Muscle layer of duodenum (tissue), 2 donors: ENCODE measurements around the gene DUSP22.

Experiments used
- H3K27ac ChIP-seq: one replicate; pipeline ENCODE4 v1.7.0; 2013; ENCODE audit warnings: mild to moderate bottlenecking, low read length
- H3K27me3 ChIP-seq: one replicate; pipeline ENCODE4 v1.7.0; 2013; ENCODE audit warnings: low read depth, mild to moderate bottlenecking, control low read depth, low read length
- H3K36me3 ChIP-seq, 2 donors: one replicate each; pipeline ENCODE4 v1.7.0; 2013; ENCODE audit warnings: low read length in 2 of 2, control low read depth in 1 of 2, mild to moderate bottlenecking in 1 of 2; ENCODE audit not compliant: insufficient read depth in 2 of 2, control insufficient read depth in 1 of 2
- H3K4me1 ChIP-seq, 2 donors: one replicate each; pipeline ENCODE4 v1.7.0; 2013; ENCODE audit warnings: low read length in 2 of 2, mild to moderate bottlenecking in 2 of 2, control low read depth in 1 of 2, moderate library complexity in 1 of 2; ENCODE audit not compliant: insufficient read depth in 2 of 2, control insufficient read depth in 1 of 2
- H3K4me3 ChIP-seq, 2 donors: one replicate each; pipeline ENCODE4 v1.7.0; 2013; ENCODE audit warnings: low read length in 2 of 2, low read depth in 1 of 2, mild to moderate bottlenecking in 1 of 2
- H3K9me3 ChIP-seq, 2 donors: one replicate each; pipeline ENCODE4 v1.7.0; 2013; ENCODE audit warnings: low read length in 2 of 2, control low read depth in 1 of 2, mild to moderate bottlenecking in 1 of 2; ENCODE audit not compliant: control insufficient read depth in 1 of 2
- donor health status: healthy.

The DUSP22 gene

GRCh38 chr6:328924-329323 is 36.6 kb downstream of the DUSP22 start:
- no peaks in the 10 kb centered on the region for H3K36me3 ChIP-seq
- no peak overlapping the region for H3K27ac ChIP-seq
- H3K4me3 ChIP-seq, result no peak overlapping the region
- H3K4me1 ChIP-seq, result peaks cover 13 to 25% of the 10 kb centered on the region in 2 donors
- H3K27me3 ChIP-seq, result no peaks in the 10 kb centered on the region
- H3K9me3 ChIP-seq, result no peaks in the 10 kb centered on the region

- Histone ChIP-seq H3K27ac (no peak overlapping the region), H3K36me3 (no peaks in the 10 kb centered on the region), H3K4me1 (peaks cover 13 to 19% of the 10 kb centered on the region in 2 donors), H3K9me3 (no peaks in the 10 kb centered on the region), H3K4me3 (no peak overlapping the region), H3K27me3 (no peaks in the 10 kb centered on the region)
Observed at GRCh38 chr6:329888-330691, 37.8 kb downstream of the DUSP22 start.

- H3K4me3 ChIP-seq, result no peak overlapping the region
- H3K4me1 ChIP-seq, result peaks cover 13 to 21% of the 10 kb centered on the region in 2 donors
- H3K36me3 ChIP-seq, result no peaks in the 10 kb centered on the region
- no peaks in the 10 kb centered on the region for H3K9me3 ChIP-seq
- H3K27ac ChIP-seq, result no peak overlapping the region
- no peaks in the 10 kb centered on the region for H3K27me3 ChIP-seq
Observed at GRCh38 chr6:330948-331347, 38.7 kb downstream of the DUSP22 start.

- Histone ChIP-seq H3K36me3 (no peaks in the 10 kb centered on the region), H3K27ac (no peak overlapping the region), H3K4me1 (peaks cover 13 to 26% of the 10 kb centered on the region in 2 donors), H3K4me3 (no peak overlapping the region), H3K9me3 (no peaks in the 10 kb centered on the region), H3K27me3 (no peaks in the 10 kb centered on the region)
Observed at GRCh38 chr6:331622-332521, 39.6 kb downstream of the DUSP22 start.

GRCh38 chr6:332671-333070 is 40.4 kb downstream of the DUSP22 start:
- H3K27ac ChIP-seq, result no peak overlapping the region

GRCh38 chr6:333379-334002 is 41.2 kb downstream of the DUSP22 start:
- H3K9me3 ChIP-seq, result no peaks in the 10 kb centered on the region
- no peak overlapping the region for H3K4me3 ChIP-seq
- H3K27ac ChIP-seq, result no peak overlapping the region
- H3K27me3 ChIP-seq, result no peaks in the 10 kb centered on the region
- peaks cover 10 to 12% of the 10 kb centered on the region in 2 donors for H3K4me1 ChIP-seq
- no peaks in the 10 kb centered on the region for H3K36me3 ChIP-seq

More at GRCh38 chr6:332671-333070, 40.4 kb downstream of the DUSP22 start:
- H3K36me3 ChIP-seq, result no peaks in the 10 kb centered on the region
- H3K4me1 ChIP-seq, result peaks cover 13 to 20% of the 10 kb centered on the region in 2 donors
- no peaks in the 10 kb centered on the region for H3K27me3 ChIP-seq
- no peak overlapping the region for H3K4me3 ChIP-seq
- no peaks in the 10 kb centered on the region for H3K9me3 ChIP-seq

- Histone ChIP-seq H3K9me3 (no peaks in the 10 kb centered on the region), H3K4me1 (peaks cover 13 to 15% of the 10 kb centered on the region in 2 donors), H3K27me3 (no peaks in the 10 kb centered on the region), H3K27ac (no peak overlapping the region), H3K36me3 (no peaks in the 10 kb centered on the region), H3K4me3 (no peak overlapping the region)
Observed at GRCh38 chr6:334536-335510, 42.5 kb downstream of the DUSP22 start.

- H3K27me3 ChIP-seq, result no peaks in the 10 kb centered on the region
- H3K4me3 ChIP-seq, result no peak overlapping the region
- H3K9me3 ChIP-seq, result no peaks in the 10 kb centered on the region
- H3K36me3 ChIP-seq, result no peaks in the 10 kb centered on the region
- H3K4me1 ChIP-seq, result peaks cover 13 to 15% of the 10 kb centered on the region in 2 donors
- no peak overlapping the region for H3K27ac ChIP-seq
Observed at GRCh38 chr6:335572-335971, 43.3 kb downstream of the DUSP22 start.

GRCh38 chr6:336159-337114 is 44.1 kb downstream of the DUSP22 start:
- Histone ChIP-seq H3K9me3 (no peaks in the 10 kb centered on the region), H3K36me3 (peaks cover 0 to 5% of the 10 kb centered on the region in 2 donors), H3K27me3 (no peaks in the 10 kb centered on the region), H3K27ac (no peak overlapping the region), H3K4me1 (peaks cover 13 to 15% of the 10 kb centered on the region in 2 donors), H3K4me3 (no peak overlapping the region)
